GM12872 (cell line): ENCODE data around the gene MMP12.

Experiments used
- TF ChIP-seq, protein P1 (sequence below): IDR thresholded peaks from 3 replicates; pipeline ENCODE4 v1.5.1; 2011; ENCODE audit warnings: low read depth, mild to moderate bottlenecking, low read length, moderate library complexity; ENCODE audit not compliant: insufficient read depth

The MMP12 gene

DNA sequence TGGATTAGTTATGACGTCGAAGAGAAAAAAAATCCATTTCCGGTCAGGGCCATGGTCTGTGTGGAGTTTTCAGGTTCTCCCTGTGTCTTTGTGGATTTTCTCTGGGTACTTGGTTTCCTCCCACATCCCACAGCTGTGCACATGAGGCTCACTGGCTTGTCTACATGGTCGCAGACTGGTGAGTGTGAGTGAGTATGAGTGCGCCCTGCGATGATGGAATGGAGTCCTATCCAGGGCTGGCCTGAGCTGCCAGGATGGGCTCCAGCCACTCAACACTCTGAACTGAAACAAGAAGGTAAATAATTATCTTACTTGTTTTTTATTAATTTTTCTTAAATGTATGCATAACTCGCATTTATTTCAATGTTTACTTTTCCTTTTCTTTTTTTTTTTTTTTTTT lies 42.2 kb downstream of the MMP12 start:
- TF ChIP-seq, protein P1, sequence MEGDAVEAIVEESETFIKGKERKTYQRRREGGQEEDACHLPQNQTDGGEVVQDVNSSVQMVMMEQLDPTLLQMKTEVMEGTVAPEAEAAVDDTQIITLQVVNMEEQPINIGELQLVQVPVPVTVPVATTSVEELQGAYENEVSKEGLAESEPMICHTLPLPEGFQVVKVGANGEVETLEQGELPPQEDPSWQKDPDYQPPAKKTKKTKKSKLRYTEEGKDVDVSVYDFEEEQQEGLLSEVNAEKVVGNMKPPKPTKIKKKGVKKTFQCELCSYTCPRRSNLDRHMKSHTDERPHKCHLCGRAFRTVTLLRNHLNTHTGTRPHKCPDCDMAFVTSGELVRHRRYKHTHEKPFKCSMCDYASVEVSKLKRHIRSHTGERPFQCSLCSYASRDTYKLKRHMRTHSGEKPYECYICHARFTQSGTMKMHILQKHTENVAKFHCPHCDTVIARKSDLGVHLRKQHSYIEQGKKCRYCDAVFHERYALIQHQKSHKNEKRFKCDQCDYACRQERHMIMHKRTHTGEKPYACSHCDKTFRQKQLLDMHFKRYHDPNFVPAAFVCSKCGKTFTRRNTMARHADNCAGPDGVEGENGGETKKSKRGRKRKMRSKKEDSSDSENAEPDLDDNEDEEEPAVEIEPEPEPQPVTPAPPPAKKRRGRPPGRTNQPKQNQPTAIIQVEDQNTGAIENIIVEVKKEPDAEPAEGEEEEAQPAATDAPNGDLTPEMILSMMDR, result no peak

DNA sequence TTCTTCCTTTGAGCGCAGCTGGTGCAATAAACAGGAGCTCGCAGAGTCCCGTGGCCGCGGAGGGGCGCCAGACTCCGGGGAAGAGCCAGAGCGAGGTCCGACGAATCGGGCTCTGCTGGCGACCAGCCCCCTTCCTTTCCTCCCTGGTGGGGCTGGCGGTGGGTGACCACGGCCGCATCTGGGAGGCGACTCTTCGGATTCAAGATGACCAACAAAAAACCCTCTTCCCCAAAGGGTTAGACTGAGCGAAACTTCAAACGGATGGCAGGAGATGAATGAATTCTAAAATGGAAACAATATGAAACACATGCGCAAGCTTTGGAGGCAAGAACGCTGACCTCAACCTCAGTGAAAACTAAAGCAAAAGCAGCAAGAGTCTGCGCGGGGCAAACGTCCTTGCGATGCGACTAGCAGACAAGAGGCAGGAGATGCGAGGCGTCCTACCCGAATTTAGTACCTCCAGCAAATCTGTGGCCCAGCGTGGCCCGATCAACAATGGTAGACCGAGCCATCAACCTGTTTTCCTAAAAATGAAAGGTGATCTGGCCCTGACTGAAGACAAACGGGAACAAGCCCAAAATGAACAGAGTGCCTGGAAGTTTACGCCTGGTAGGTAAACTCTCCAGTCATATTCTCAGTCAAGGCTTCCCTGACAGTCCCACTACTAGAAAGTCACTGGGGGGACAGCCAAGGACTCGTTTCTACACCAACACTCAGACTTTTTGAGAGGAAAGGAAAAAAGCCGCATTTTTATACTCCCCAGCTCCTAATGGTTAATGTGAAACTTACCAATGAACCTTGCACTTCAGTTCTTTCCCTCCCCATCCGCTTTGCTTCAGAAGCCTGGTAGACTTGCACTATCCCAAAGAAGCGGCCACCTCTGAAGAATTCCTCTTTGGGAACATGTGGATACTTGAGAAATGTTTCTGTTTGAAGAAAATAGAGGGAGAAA lies 43.0 kb downstream of the MMP12 start:
- TF ChIP-seq, protein P1, result peak; percentile 45; the same call in 2 of the 3 replicates

DNA sequence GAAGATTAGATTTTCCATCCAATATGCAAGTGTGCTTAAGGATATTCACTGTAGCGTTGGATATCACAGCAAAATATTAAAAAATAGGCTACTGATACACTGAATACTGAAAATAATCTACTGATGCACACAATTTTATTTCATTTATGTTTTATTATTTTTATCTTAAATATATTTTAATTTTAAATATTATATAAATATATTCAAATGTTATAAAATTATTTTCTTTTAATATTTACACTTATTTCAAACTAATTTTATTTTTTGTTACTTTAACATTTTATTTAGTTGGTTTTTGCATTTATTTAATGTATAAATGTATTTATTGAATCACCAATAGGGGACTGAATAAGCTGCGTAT lies 43.7 kb downstream of the MMP12 start:
- TF ChIP-seq, protein P1, result no peak

DNA sequence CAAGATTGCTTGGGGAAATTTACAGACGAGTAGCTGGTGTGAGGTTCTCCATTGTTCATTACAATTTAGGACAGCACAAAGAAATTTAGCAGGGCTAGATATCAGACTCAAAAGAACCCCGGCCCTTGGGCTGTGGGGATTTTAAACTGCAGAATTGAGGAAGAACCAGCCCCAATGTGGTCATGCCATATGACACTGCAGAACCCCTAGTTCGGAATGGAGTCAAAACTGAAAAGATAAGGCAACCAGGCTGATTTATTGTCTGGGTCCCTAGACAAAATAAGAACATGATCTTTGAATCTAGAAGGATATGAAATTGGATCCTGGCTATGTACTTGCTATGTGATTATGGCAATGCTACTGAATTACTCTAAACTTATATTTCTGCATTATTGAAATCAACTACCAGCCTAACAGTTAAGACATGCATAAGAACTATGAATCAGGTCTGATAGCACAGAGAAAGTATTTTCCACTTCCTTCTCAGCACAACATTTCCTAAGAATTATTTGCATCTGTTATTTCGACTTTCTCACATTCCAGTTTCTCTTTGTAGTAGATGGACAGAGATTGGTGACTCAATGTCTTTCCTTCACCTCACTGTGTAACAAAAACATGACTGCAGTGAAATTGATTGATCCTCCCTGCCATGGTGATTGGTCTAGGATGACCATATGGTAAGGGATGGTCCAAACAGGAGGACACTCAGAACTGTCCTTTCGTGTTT lies 44.6 kb downstream of the MMP12 start:
- TF ChIP-seq, protein P1, result no peak

DNA sequence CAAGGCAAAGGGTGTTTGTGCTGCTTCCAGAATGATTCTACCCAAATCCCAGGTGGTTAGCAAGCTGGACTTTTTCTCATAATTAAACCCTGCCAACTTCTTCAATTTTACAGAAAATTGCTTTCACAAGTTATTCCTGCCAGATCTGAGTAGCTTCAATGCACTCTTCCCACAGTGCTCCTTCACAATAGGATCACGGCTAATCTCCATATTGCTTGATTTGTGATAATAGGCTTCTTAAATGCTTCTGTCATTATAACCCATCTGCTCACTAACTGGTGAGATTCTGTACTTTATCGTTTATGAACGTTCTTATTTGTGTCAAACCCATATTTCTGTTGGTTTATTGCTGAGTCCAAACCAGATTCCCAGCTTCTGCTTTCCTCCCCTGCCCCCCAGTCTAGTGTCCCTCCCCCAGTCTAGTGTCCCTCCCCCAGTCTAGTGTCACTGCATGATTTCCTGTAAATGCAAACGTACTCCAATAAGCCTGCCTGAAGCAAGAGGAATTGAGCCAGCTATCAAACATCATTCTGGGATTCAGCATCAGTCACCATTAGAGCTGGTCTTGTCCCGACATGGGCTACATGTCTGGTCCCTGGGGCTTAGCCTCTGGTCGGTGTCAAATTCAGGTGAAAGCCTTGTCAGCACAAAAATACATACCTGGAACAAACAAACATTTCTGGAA lies 45.3 kb downstream of the MMP12 start:
- TF ChIP-seq, protein P1, result no peak

DNA sequence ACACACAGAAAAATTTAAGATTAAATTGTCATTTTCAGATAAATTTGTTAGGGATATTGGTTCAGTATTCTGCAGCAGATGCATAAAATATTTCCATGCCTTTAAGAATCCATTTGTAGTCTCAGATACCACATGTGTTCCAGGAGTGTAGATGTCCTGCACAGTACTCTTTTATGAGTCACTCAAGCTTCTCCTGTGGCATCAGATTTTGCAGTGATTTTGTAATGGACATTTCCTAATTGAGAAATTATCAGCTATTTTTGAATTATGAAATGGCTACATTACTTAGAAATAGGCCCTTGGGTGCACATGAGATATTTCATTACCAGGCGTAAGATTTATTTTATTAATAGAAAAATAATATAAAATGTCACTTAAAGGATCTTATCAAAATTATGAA lies 50.2 kb downstream of the MMP12 start:
- TF ChIP-seq, protein P1, result no peak

DNA sequence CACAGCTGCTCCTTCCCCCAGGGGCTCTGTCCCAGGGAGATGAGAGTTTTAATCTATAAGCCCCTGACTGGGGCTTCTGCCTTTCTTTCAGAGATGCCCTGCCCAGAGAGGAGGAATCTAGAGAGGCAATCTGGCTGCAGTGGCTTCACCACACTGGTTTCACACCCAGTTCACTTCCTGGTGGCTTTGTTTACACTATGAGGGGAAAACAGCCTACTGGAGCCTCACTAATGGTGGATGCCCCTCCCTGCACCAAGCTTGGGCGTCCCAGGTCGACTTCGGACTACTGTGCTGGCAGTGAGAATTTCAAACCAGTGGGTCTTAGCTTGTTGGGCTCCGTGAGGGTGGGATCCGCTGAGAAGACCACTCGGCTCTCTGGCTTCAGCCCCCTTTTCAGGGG lies 55.3 kb downstream of the MMP12 start:
- TF ChIP-seq, protein P1, result no peak
